GM23248 (cell line): ENCODE results near the gene GPHA2.

ENCODE experiments used
- EZH2 ChIP-seq: fragments of 200-600 bp; sonication (generic); IDR thresholded peaks from 2 replicates; pipeline ENCODE4 v1.6.1; 2018; ENCODE audit warnings: antibody characterized with exemption, mild to moderate bottlenecking; ENCODE audit not compliant: insufficient read depth, poor library complexity, severe bottlenecking
- EZH2phosphoT487 ChIP-seq: fragments of 200-600 bp; sonication (generic); IDR thresholded peaks from 2 replicates; pipeline ENCODE4 v1.6.1; 2018; ENCODE audit warnings: antibody characterized with exemption, moderate library complexity, mild to moderate bottlenecking, low read depth; ENCODE audit not compliant: insufficient read depth

- no peak for TF ChIP-seq EZH2phosphoT487
- no peak for TF ChIP-seq EZH2
These were observed 32.3 kb downstream of the GPHA2 start for GRCh38 chr11:64903291-64903833.
